K562 (cell line): ENCODE results near the gene IKZF3. TPM values are rescaled to one million over a fixed set of nuclear protein-coding genes. Genes with fewer than 3 reads are reported as not detected.
A peak's percentile ranks its signal among the peaks of the same experiment; 100 is the strongest.

Experiments used
- CBX8 ChIP-seq: fragments of 200-600 bp; sonication (generic); IDR thresholded peaks from 2 replicates; pipeline ENCODE4 v1.6.1; 2012; ENCODE audit warnings: borderline replicate concordance, mixed run types, low read depth, mild to moderate bottlenecking, moderate library complexity, mixed read lengths, low read length, control low read depth, inconsistent platforms; ENCODE audit not compliant: poor library complexity, severe bottlenecking; ENCODE audit errors: extremely low read depth
- CEBPG ChIP-seq, 3 experiments: fragments of 200-800 bp in 1 of 3; sonication (Bioruptor generic) in 1 of 3; sonication (generic) in 1 of 3; formaldehyde crosslinking in 1 of 3; IDR thresholded peaks in 2 of 3; conservative IDR thresholded peaks in 1 of 3; 2 replicates each; pipeline versions ENCODE4 v1.6.1 to v1.8.0; 2016 to 2022; ENCODE audit warnings: missing compliant biosample characterization in 2 of 3, missing genetic modification characterization in 2 of 3, mild to moderate bottlenecking in 1 of 3, missing genetic modification reagents in 1 of 3
- EGR1 ChIP-seq: fragments of 450-650 bp; conservative IDR thresholded peaks from 2 replicates; pipeline ENCODE4 v1.6.1; 2017; ENCODE audit warnings: mild to moderate bottlenecking
- GATA2 ChIP-seq: sonication (generic); formaldehyde crosslinking; IDR thresholded peaks from 2 replicates; pipeline ENCODE4 v1.4.0; 2020; ENCODE audit warnings: mild to moderate bottlenecking, missing genetic modification reagents
- HLTF ChIP-seq: fragments of 450-650 bp; IDR thresholded peaks from 2 replicates; pipeline ENCODE4 v1.6.1; 2016
- KLF1 ChIP-seq: fragments of 450-650 bp; IDR thresholded peaks from 2 replicates; pipeline ENCODE4 v1.6.1; 2016; ENCODE audit warnings: missing genetic modification characterization, missing compliant biosample characterization
- MAFK ChIP-seq: IDR thresholded peaks from 2 replicates; pipeline ENCODE4 v1.6.1; 2011; ENCODE audit warnings: low read length, improper control_type of control experiment
- MTF1 ChIP-seq: fragments of 250-450 bp; sonication (Bioruptor Pico); IDR thresholded peaks from 2 replicates; pipeline ENCODE4 v1.9.0; 2021; ENCODE audit warnings: moderate library complexity, mild to moderate bottlenecking, inconsistent platforms, borderline replicate concordance
- NCOA1 ChIP-seq: fragments of 450-650 bp; IDR thresholded peaks from 2 replicates; pipeline ENCODE4 v1.6.1; 2016; ENCODE audit warnings: low read depth
- NFATC3 ChIP-seq: fragments of 450-650 bp; IDR thresholded peaks from 2 replicates; pipeline ENCODE4 v1.6.1; 2017; ENCODE audit warnings: mild to moderate bottlenecking
- NR1H2 ChIP-seq: sonication (generic); formaldehyde crosslinking; IDR thresholded peaks from 2 replicates; pipeline ENCODE4 v1.4.0; 2020; ENCODE audit warnings: mild to moderate bottlenecking, missing genetic modification reagents
- PATZ1 ChIP-seq: fragments of 250-450 bp; sonication (Bioruptor Pico); IDR thresholded peaks from 2 replicates; pipeline ENCODE4 v1.5.0; 2020; ENCODE audit warnings: mild to moderate bottlenecking, borderline replicate concordance
- ZKSCAN8 ChIP-seq: fragments of 200-800 bp; sonication (Bioruptor generic); IDR thresholded peaks from 2 replicates; pipeline ENCODE4 v1.6.1; 2016; ENCODE audit warnings: missing genetic modification characterization, missing compliant biosample characterization
- ZNF23 ChIP-seq: fragments of 250-450 bp; sonication (Bioruptor Pico); IDR thresholded peaks from 2 replicates; pipeline ENCODE4 v1.4.0; 2020; ENCODE audit warnings: mild to moderate bottlenecking
- ZNF41 ChIP-seq: fragments of 250-450 bp; sonication (Bioruptor Pico); conservative IDR thresholded peaks from 2 replicates; pipeline ENCODE4 v1.4.0; 2020; ENCODE audit warnings: mild to moderate bottlenecking
- ZNF444 ChIP-seq: fragments of 250-450 bp; sonication (Bioruptor Pico); IDR thresholded peaks from 2 replicates; pipeline ENCODE4 v1.4.0; 2020; ENCODE audit warnings: mild to moderate bottlenecking, moderate library complexity
- polyA plus RNA-seq, 8 experiments: library from polyadenylated mRNA; depleted of rRNA in 4 of 8; stranded (reverse) in 5 of 8; unstranded in 3 of 8; fragments of >200 nt; fragmentation: Nextera tagmentation in 2 of 8; fragmentation: Illumina TruSeq in 1 of 8; extraction: Ambion mirVana in 2 of 8; extraction: Trizol in 1 of 8; gene quantifications; 2 replicates each; pipeline versions ENCODE4 v1.2.1 to v1.2.3, GENCODE V29; 2011 to 2014; ENCODE audit warnings: inconsistent platforms in 1 of 8, missing spikeins in 1 of 8
- total RNA-seq, 7 experiments: library from RNA; depleted of rRNA in 6 of 7; stranded (reverse); fragments of >200 nt in 6 of 7; fragmentation: Illumina TruSeq in 2 of 7; extraction: Trizol in 2 of 7; gene quantifications; 2 replicates each; pipeline versions ENCODE4 v1.2.1 to v1.2.3, GENCODE V29; 2011 to 2021; ENCODE audit warnings: low replicate concordance in 1 of 7
- TF ChIP-seq, protein P1 (sequence below): fragments of 250-450 bp; sonication (Bioruptor Pico); IDR thresholded peaks from 2 replicates; pipeline ENCODE4 v1.8.0; 2022; ENCODE audit warnings: moderate library complexity, mild to moderate bottlenecking, inconsistent platforms
- TF ChIP-seq, protein P2 (sequence below), 2 experiments: fragments of 450-650 bp; IDR thresholded peaks; 2 replicates each; pipeline ENCODE4 v1.6.1; 2018; ENCODE audit warnings: mild to moderate bottlenecking in 2 of 2, low read depth in 1 of 2; ENCODE audit not compliant: partially characterized antibody in 2 of 2
- TF ChIP-seq, protein P3 (sequence below): sonication (generic); formaldehyde crosslinking; IDR thresholded peaks from 2 replicates; pipeline ENCODE4 v1.9.0; 2022; ENCODE audit warnings: mild to moderate bottlenecking, missing genetic modification reagents

IKZF3 gene
- total and polyA plus RNA-seq, 9 of the 15 experiments (the other 6 are each of a cell fraction or from before 2014, with no cell fraction given), result 0.06 to 1.6 (median 0.62) TPM

- TF ChIP-seq PATZ1 (CRISPR knock-in tag) (no peak), KLF1 (tag) (no peak), ZNF41 (CRISPR knock-in tag) (no peak), EGR1 (0 out of 2 replicates have a peak, but pooled peaks have one; percentile 41), GATA2 (CRISPR knock-in tag) (no peak), MAFK (no peak), HLTF (no peak), CBX8 (no peak), MTF1 (CRISPR knock-in tag) (no peak), ZKSCAN8 (no peak), NFATC3 (no peak), ZNF23 (no peak), ZNF444 (CRISPR knock-in tag) (no peak), CEBPG (CRISPR knock-in tag; IDR thresholded peaks at IDR 0.05) (no peak), CEBPG (tag; conservative IDR thresholded peaks at IDR 0.05 in 1 of 2, IDR thresholded peaks at IDR 0.05 in 1 of 2) (no peak), NCOA1 (no peak), NR1H2 (CRISPR knock-in tag) (no peak)
- TF ChIP-seq, protein P1, sequence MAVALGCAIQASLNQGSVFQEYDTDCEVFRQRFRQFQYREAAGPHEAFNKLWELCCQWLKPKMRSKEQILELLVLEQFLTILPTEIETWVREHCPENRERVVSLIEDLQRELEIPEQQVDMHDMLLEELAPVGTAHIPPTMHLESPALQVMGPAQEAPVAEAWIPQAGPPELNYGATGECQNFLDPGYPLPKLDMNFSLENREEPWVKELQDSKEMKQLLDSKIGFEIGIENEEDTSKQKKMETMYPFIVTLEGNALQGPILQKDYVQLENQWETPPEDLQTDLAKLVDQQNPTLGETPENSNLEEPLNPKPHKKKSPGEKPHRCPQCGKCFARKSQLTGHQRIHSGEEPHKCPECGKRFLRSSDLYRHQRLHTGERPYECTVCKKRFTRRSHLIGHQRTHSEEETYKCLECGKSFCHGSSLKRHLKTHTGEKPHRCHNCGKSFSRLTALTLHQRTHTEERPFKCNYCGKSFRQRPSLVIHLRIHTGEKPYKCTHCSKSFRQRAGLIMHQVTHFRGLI (CRISPR knock-in tag), result no peak
- TF ChIP-seq, protein P2, sequence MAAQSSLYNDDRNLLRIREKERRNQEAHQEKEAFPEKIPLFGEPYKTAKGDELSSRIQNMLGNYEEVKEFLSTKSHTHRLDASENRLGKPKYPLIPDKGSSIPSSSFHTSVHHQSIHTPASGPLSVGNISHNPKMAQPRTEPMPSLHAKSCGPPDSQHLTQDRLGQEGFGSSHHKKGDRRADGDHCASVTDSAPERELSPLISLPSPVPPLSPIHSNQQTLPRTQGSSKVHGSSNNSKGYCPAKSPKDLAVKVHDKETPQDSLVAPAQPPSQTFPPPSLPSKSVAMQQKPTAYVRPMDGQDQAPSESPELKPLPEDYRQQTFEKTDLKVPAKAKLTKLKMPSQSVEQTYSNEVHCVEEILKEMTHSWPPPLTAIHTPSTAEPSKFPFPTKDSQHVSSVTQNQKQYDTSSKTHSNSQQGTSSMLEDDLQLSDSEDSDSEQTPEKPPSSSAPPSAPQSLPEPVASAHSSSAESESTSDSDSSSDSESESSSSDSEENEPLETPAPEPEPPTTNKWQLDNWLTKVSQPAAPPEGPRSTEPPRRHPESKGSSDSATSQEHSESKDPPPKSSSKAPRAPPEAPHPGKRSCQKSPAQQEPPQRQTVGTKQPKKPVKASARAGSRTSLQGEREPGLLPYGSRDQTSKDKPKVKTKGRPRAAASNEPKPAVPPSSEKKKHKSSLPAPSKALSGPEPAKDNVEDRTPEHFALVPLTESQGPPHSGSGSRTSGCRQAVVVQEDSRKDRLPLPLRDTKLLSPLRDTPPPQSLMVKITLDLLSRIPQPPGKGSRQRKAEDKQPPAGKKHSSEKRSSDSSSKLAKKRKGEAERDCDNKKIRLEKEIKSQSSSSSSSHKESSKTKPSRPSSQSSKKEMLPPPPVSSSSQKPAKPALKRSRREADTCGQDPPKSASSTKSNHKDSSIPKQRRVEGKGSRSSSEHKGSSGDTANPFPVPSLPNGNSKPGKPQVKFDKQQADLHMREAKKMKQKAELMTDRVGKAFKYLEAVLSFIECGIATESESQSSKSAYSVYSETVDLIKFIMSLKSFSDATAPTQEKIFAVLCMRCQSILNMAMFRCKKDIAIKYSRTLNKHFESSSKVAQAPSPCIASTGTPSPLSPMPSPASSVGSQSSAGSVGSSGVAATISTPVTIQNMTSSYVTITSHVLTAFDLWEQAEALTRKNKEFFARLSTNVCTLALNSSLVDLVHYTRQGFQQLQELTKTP (IDR thresholded peaks at IDR 0.05; ENCODE audit: low read depth in 1 of 2, partially characterized antibody in 2 of 2), result no peak
- TF ChIP-seq, protein P3, sequence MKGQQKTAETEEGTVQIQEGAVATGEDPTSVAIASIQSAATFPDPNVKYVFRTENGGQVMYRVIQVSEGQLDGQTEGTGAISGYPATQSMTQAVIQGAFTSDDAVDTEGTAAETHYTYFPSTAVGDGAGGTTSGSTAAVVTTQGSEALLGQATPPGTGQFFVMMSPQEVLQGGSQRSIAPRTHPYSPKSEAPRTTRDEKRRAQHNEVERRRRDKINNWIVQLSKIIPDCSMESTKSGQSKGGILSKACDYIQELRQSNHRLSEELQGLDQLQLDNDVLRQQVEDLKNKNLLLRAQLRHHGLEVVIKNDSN (CRISPR knock-in tag), result peak; percentile 98
Observed at GRCh38 chr17:39730095-39730921, 133.8 kb downstream of the IKZF3 start, which contains the start of gene MIEN1 (continued).
